Non-pigmented ciliary epithelial cell (primary cell): ENCODE results near the gene C17orf107.
A peak's percentile ranks its signal among the peaks of the same experiment; 100 is the strongest.
"Not testable (repeated sequence)": the region's sequence is repeated elsewhere in the genome, so short reads cannot be mapped to it uniquely, and the experiment has no call there.

Source experiments
- DNase-seq: peaks from one replicate; pipeline ENCODE4 v3.0.0-alpha.2; 2010; ENCODE audit warnings: low read depth

C17orf107 gene

GRCh38 chr17:4901108-4901647, 1.8 kb downstream of the C17orf107 start:
- no peak for DNase-seq

- DNase-seq, result no peak
Measured at GRCh38 chr17:4901648-4902344, 2.5 kb downstream of the C17orf107 start.

- DNase-seq, result no peak
Measured at GRCh38 chr17:4902540-4902939, 3.2 kb downstream of the C17orf107 start.

GRCh38 chr17:4903051-4903818, 3.9 kb downstream of the C17orf107 start, which contains the start of gene CHRNE:
Gene CHRNE (minus strand): TSS chr17:4903098. CDS start chr17:4903063, 35 bp downstream.
- DNase-seq, result peak; percentile 47

GRCh38 chr17:4906642-4907041, 7.3 kb downstream of the C17orf107 start:
- DNase-seq, result not testable (repeated sequence)

GRCh38 chr17:4908301-4908700, 9.0 kb downstream of the C17orf107 start:
- no peak for DNase-seq

GRCh38 chr17:4908711-4909496, 9.6 kb downstream of the C17orf107 start:
- DNase-seq, result peak; percentile 60

- DNase-seq, result no peak
Measured at GRCh38 chr17:4913994-4914393, 14.7 kb downstream of the C17orf107 start.

- not testable (repeated sequence) for DNase-seq
Measured at GRCh38 chr17:4914551-4914950, 15.2 kb downstream of the C17orf107 start.

GRCh38 chr17:4919511-4920047, 20.2 kb downstream of the C17orf107 start:
- no peak for DNase-seq

- no peak for DNase-seq
Measured at GRCh38 chr17:4920351-4921048, 21.2 kb downstream of the C17orf107 start.

- DNase-seq, result no peak
Measured at GRCh38 chr17:4921320-4921719, 22.0 kb downstream of the C17orf107 start.

GRCh38 chr17:4926577-4927335, 27.4 kb downstream of the C17orf107 start:
- not testable (repeated sequence) for DNase-seq

GRCh38 chr17:4928881-4929280, 29.5 kb downstream of the C17orf107 start:
- DNase-seq, result no peak

- DNase-seq, result no peak
Measured at GRCh38 chr17:4931963-4932362, 32.6 kb downstream of the C17orf107 start, which contains the start of gene GP1BA. Gene GP1BA (plus strand): TSS chr17:4932277. CDS start chr17:4932605, 328 bp downstream.

GRCh38 chr17:4932756-4933155, 33.4 kb downstream of the C17orf107 start:
- no peak for DNase-seq

- DNase-seq, result no peak
Measured at GRCh38 chr17:4933646-4934045, 34.3 kb downstream of the C17orf107 start.

- DNase-seq, result no peak
Measured at GRCh38 chr17:4934173-4934979, 35.0 kb downstream of the C17orf107 start.

- DNase-seq, result no peak
Measured at GRCh38 chr17:4935650-4936049, 36.3 kb downstream of the C17orf107 start.

- no peak for DNase-seq
Measured at GRCh38 chr17:4936436-4936835, 37.1 kb downstream of the C17orf107 start.
